Activated CD8-positive, alpha-beta T cell treated with anti-CD3 and anti-CD28 coated beads for 36 hours (primary cell): ENCODE data around the gene UGT1A7. TPM values are rescaled to one million over a fixed set of nuclear protein-coding genes. Genes with fewer than 3 reads are reported as not detected.

Experiments used
- ATAC-seq: fragments of 200-7000 bp; cut with Tn5 transposase; one replicate; pipeline ENCODE4 v1.10.0; 2021; ENCODE audit warnings: mild to moderate bottlenecking, moderate library complexity
- CTCF ChIA-PET: fragments of 350-600 bp; sonication (Branson Sonifier 250); formaldehyde crosslinking; loops from one replicate; lab custom pipeline; 2021; ENCODE audit warnings: antibody characterized with exemption; lab: Charles Lee
- POLR2A ChIA-PET: fragments of 350-600 bp; sonication (Branson Sonifier 250); formaldehyde crosslinking; loops from one replicate; lab custom pipeline; 2021; ENCODE audit warnings: antibody characterized with exemption; lab: Charles Lee
- DNase-seq: peaks from one replicate; pipeline ENCODE4 v3.0.0-alpha.2; 2020
- H3K27ac Mint-ChIP-seq: one replicate; pipeline ENCODE4 v1.8.0; 2021; ENCODE audit warnings: mild to moderate bottlenecking, mixed read lengths
- H3K27me3 Mint-ChIP-seq: one replicate; pipeline ENCODE4 v1.8.0; 2021; ENCODE audit warnings: mixed read lengths
- H3K36me3 Mint-ChIP-seq: one replicate; pipeline ENCODE4 v1.8.0; 2021; ENCODE audit warnings: low read depth, mixed read lengths
- H3K4me1 Mint-ChIP-seq: one replicate; pipeline ENCODE4 v1.8.0; 2021; ENCODE audit warnings: low read depth, mixed read lengths
- H3K4me3 Mint-ChIP-seq: one replicate; pipeline ENCODE4 v1.8.0; 2021; ENCODE audit warnings: mild to moderate bottlenecking, moderate library complexity, mixed read lengths
- H3K9me3 Mint-ChIP-seq: one replicate; pipeline ENCODE4 v1.8.0; 2021; ENCODE audit warnings: mixed read lengths
- intact Hi-C: fragments of 100-400 bp; cut with micrococcal nuclease; formaldehyde crosslinking; loops from one replicate; pipeline ENCODE4 v1.10.0; 2022
- total RNA-seq, 2 experiments: library from RNA; stranded (reverse); gene quantifications; one replicate each; pipeline ENCODE4 v1.2.3, GENCODE V29; 2021
- TF ChIP-seq, protein P1 (sequence below): fragments of 200-600 bp; IDR thresholded peaks from one replicate; pipeline ENCODE4 v1.8.0; 2022; ENCODE audit warnings: antibody characterized with exemption, mild to moderate bottlenecking

The UGT1A7 gene
- total RNA-seq, 2 experiments from 2014 or later: not detected

DNA sequence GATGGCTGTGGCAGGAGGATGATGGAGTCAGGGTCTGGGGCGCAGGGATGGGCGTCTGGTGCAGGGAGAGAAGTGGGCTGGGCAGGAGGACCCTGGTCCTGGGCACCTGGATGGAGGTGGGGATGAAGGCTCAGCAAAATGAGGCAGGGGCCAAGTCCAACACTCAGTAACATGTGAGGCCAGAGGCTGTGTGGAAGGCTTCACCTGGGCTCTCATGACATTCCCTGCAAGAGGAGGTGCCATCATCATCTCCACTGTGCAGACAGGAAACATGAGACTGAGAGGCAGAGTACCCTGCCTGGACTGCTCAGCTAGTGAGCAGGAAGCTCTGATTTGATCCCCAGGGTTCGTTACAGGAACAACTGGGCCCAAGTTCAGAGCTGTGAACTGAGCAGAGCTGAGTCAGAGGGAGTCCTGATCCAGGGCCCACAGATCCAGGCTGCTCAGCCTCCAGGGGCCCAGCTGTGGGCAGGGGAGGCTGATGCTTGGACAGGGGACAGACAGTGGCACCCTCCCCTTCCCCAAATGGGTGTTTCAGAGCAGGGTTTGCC lies 135.7 kb downstream of the UGT1A7 start:
- TF ChIP-seq, protein P1, sequence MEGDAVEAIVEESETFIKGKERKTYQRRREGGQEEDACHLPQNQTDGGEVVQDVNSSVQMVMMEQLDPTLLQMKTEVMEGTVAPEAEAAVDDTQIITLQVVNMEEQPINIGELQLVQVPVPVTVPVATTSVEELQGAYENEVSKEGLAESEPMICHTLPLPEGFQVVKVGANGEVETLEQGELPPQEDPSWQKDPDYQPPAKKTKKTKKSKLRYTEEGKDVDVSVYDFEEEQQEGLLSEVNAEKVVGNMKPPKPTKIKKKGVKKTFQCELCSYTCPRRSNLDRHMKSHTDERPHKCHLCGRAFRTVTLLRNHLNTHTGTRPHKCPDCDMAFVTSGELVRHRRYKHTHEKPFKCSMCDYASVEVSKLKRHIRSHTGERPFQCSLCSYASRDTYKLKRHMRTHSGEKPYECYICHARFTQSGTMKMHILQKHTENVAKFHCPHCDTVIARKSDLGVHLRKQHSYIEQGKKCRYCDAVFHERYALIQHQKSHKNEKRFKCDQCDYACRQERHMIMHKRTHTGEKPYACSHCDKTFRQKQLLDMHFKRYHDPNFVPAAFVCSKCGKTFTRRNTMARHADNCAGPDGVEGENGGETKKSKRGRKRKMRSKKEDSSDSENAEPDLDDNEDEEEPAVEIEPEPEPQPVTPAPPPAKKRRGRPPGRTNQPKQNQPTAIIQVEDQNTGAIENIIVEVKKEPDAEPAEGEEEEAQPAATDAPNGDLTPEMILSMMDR: no peak
- POLR2A ChIA-PET: no interaction called here
- H3K27ac Mint-ChIP-seq: no peak overlapping the region
- no peaks in the 10 kb centered on the region for H3K4me1 Mint-ChIP-seq
- H3K36me3 Mint-ChIP-seq: no peaks in the 10 kb centered on the region
- DNase-seq (no peak), ATAC-seq (no peak)
- peaks cover 1% of the 10 kb centered on the region for H3K27me3 Mint-ChIP-seq
- H3K4me3 Mint-ChIP-seq: no peak overlapping the region
- CTCF ChIA-PET: no interaction called here
- intact Hi-C loops: no loop called here
- no peaks in the 10 kb centered on the region for H3K9me3 Mint-ChIP-seq

DNA sequence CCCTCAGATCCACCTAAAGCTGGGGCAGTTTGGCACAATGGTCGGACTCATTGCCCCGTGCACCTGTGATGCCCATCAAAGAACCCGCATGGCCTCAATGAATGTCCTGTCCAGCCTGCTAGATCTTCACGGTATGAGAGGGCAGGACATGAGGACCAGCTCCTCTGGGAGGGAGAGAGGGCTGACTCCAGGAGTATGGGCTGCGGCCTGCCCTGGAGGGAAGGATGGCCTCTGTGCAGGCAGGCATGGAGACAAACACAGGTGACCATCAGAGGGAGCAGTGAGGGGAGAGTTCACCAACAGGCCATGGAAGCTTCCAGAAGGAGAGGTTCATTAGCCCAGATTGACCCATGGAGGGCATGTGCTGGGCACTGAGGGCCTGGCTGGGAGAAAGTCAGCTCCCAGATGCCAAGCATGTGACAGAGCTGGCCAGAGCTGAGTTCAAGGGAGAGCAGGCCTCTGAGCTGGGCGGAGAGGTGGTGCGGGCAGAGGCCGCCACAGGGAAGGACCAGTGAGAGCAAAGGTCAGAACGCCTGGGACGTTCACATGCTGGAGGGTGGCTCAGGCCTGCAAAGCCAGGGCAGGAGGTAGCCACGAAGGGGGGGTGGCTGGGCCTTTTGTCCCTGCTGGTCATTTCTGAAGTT lies 136.4 kb downstream of the UGT1A7 start:
- DNase-seq (no peak), ATAC-seq (no peak)
- Mint-ChIP-seq H3K4me1 (no peaks in the 10 kb centered on the region), H3K9me3 (no peaks in the 10 kb centered on the region), H3K4me3 (no peak overlapping the region), H3K27ac (no peak overlapping the region), H3K36me3 (no peaks in the 10 kb centered on the region), H3K27me3 (peaks cover 1% of the 10 kb centered on the region)
- POLR2A ChIA-PET: no interaction called here
- intact Hi-C loops: no loop called here
- CTCF ChIA-PET: no interaction called here
- TF ChIP-seq, protein P1: no peak

DNA sequence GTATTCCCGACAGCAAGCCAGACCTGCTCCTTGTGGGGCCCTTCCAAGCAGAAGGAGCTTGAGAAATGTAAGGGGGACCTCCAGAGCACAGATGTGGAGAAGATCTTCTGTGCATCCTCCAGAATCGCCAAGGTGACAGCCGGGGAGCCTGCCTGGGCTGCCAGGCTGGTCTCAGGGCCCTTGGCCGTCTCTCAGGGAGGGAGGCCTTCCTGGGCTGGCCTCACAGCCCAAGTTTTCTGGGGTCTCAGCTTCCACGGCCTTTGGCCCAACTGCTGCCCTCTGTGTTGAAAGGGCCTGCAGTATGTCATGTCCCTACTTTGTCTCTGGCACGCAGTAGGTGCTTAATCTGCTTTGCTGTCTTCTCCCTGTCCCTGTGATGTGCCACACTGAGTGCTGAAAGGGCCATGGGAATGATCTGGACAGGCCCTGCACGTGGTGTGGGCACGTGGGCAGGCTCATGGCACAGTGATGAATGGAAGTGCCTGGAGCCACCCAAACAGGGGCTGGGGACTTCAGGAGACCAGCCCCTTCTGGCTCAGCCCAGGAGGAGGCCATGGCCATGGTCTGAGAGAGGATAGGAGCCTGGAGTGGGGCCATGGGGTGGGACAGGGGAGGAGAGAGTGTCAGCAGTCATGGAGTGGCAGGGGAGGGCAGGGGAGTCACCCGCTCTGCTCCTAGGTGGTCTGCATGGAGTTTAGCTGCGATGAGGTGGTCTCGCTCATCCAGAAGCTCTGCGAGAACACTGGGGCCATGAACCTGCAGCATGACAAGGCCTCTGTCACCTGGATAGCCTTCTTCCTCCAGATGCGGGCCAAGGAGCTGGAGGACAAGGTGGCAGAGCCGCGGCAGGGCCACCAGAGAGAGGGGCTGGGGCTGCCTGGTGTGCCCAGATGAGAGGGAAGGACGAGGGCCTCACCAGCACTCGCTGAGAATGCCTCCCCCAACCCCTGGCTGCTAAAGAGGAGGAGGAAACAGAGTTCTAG lies 137.2 kb downstream of the UGT1A7 start:
- intact Hi-C loops: no loop called here
- Mint-ChIP-seq H3K27ac (no peak overlapping the region), H3K27me3 (peaks cover 1% of the 10 kb centered on the region), H3K36me3 (no peaks in the 10 kb centered on the region), H3K4me1 (no peaks in the 10 kb centered on the region), H3K4me3 (no peak overlapping the region), H3K9me3 (no peaks in the 10 kb centered on the region)
- TF ChIP-seq, protein P1: no peak
- ATAC-seq (no peak), DNase-seq (no peak)
- ChIA-PET CTCF (interaction anchor here (1.0 kb wide), 1 partner anchor 11 kb away, joined by 3 read pairs; no protein-coding TSS in a partner anchor), POLR2A (no interaction called here)

DNA sequence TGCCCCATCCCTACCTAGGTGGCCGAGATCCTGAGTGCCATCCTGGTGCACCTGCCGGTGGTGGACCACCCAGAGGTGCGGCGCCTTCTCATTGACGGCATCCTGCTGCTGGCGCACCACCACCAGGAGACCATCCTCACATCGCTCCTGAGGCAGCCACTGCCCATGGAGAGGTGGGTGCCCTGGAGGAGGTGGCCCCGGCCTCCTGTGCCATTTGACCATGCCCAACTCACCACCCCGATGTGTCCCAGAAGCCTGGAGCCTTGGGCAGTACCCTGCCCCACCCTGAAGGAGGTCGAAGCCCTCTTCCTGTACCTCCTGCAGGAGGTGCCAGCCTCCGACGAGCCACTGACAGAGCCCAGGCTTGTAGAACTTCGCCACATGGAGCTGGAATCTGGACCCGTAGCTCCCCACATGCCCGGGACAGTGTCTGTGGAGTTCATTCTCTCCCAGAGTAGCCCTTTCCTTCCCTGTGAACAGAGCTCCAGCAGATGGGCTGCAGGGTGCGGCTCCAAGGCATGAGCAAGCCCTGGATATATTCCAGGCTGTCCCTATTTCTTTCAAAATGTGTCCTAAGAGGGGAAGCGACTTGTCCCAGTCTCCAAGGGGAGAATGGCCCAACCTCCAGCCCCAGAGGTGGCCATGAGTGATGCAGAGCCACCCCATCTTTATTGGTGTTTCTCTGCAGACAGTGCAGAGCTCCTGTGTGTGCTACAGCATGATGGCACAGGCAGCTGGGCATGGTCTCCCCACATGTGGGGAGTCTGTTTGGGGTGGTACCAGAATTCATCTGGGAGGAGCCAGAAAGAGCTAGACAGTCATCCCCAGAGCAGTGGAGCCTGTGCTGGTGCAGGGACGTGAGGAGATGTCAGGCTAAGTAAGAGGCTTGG lies 138.4 kb downstream of the UGT1A7 start:
- H3K4me3 Mint-ChIP-seq: no peak overlapping the region
- TF ChIP-seq, protein P1: no peak
- ChIA-PET POLR2A (no interaction called here), CTCF (interaction anchor here (1.0 kb wide), 1 partner anchor 12 kb away, joined by 3 read pairs; no protein-coding TSS in a partner anchor)
- no peaks in the 10 kb centered on the region for H3K9me3 Mint-ChIP-seq
- intact Hi-C loops: no loop called here
- H3K27ac Mint-ChIP-seq: no peak overlapping the region
- no peaks in the 10 kb centered on the region for H3K4me1 Mint-ChIP-seq
- ATAC-seq (no peak), DNase-seq (no peak)
- H3K36me3 Mint-ChIP-seq: no peaks in the 10 kb centered on the region
- peaks cover 1% of the 10 kb centered on the region for H3K27me3 Mint-ChIP-seq
